Stimulated activated naive CD8-positive, alpha-beta T cell treated with anti-CD3 and anti-CD28 coated beads, Interleukin-15, amount 100 ng/mL, for 72 hours (primary cell): ENCODE results near the gene INPP5A.
"Not testable (repeated sequence)": the region's sequence is repeated elsewhere in the genome, so short reads cannot be mapped to it uniquely, and the experiment has no call there.

Source experiments
- ATAC-seq: fragments of 150-1000 bp; cut with Tn5 transposase; 2 replicates; pipeline ENCODE4 v1.10.0; 2021; ENCODE audit warnings: mild to moderate bottlenecking, moderate library complexity
- DNase-seq, 2 donors: peaks; one replicate each; pipeline ENCODE4 v3.0.0; 2021 to 2022
- H3K27ac Mint-ChIP-seq, 2 donors: one replicate each; pipeline ENCODE4 v1.8.0; 2022; ENCODE audit warnings: mild to moderate bottlenecking in 2 of 2, mixed read lengths in 2 of 2, moderate library complexity in 2 of 2
- H3K27me3 Mint-ChIP-seq: one replicate; pipeline ENCODE4 v1.8.0; 2022; ENCODE audit warnings: mixed read lengths
- H3K4me1 Mint-ChIP-seq: one replicate; pipeline ENCODE4 v1.8.0; 2022; ENCODE audit warnings: mild to moderate bottlenecking, mixed read lengths
- H3K4me3 Mint-ChIP-seq, 2 donors: one replicate each; pipeline ENCODE4 v1.8.0; 2022; ENCODE audit warnings: mild to moderate bottlenecking in 2 of 2, mixed read lengths in 2 of 2, moderate library complexity in 1 of 2
- H3K9me3 Mint-ChIP-seq, 2 donors: one replicate each; pipeline ENCODE4 v1.8.0; 2022; ENCODE audit warnings: mixed read lengths in 2 of 2

INPP5A gene

DNA sequence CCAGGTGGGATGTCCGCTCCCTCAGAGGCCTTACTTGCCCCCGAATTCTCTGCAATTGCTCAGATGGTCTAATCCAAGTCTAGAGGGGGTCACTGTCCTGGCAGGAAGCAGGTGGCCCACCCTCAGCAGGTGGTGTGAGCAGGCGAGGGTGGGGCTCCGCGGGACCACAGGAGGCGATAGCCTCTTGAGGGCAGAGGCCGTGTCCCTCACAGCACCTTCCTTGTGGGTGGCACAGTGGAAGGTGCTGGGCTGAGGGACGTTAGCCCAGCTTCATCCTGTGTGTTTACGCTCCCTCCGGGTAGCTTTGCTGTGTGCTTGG lies 38.3 kb upstream of the INPP5A start:
- DNase-seq: no peak
- H3K27me3 Mint-ChIP-seq: peaks cover 21% of the 10 kb centered on the region
- H3K4me1 Mint-ChIP-seq: no peaks in the 10 kb centered on the region
- no peak for ATAC-seq
- H3K27ac Mint-ChIP-seq: no peak overlapping the region
- no peaks in the 10 kb centered on the region for H3K9me3 Mint-ChIP-seq
- no peak overlapping the region for H3K4me3 Mint-ChIP-seq

- Mint-ChIP-seq H3K27me3 (peaks cover 21% of the 10 kb centered on the region), H3K9me3 (no peaks in the 10 kb centered on the region), H3K4me1 (no peaks in the 10 kb centered on the region), H3K4me3 (no peak overlapping the region), H3K27ac (no peak overlapping the region)
- no peak for ATAC-seq
- no peak for DNase-seq
Measured at GRCh38 chr10:132500781-132501415, 36.7 kb upstream of the INPP5A start.

DNA sequence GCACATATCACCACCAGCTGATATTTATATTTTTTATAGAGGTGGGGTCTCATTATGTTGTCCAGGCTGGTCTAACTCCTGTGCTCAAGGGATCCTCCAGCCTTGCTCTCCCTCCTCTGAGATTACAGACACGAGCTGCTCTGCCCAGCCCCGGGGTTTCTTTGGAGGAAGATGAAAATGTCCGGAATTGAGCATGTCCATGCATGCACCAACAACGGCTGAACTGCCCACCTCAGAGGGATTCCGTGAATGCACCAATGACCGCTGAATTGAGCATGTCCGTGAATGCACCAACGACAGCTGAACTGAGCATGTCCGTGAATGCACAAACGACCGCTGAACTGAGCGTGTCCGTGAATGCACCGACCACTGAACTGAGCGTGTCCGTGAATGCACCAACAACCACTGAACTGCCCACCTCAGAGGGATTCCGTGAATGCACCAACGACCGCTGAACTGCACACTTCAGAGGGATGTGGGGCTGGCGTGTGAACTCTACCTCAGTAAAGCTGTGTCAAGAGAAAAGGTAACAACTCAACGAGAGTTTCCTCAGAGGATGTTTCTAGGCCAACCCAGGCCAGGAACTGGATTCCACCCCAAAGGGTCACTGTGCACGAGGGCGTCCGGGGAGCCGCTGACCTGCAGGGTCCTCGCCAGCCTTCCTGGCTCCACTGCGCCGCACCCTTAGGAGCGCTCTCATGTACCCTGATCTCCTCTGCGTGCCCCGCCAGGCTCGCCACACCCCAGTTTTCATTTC lies 34.9 kb upstream of the INPP5A start:
- Mint-ChIP-seq H3K4me1 (no peaks in the 10 kb centered on the region), H3K4me3 (no peak overlapping the region), H3K27ac (no peak overlapping the region), H3K27me3 (peaks cover 21% of the 10 kb centered on the region), H3K9me3 (no peaks in the 10 kb centered on the region)
- DNase-seq (no peak), ATAC-seq (no peak)

GRCh38 chr10:132503581-132504421 lies 33.8 kb upstream of the INPP5A start:
- Mint-ChIP-seq H3K27me3 (peaks cover 13% of the 10 kb centered on the region), H3K4me3 (no peak overlapping the region), H3K9me3 (no peaks in the 10 kb centered on the region), H3K4me1 (no peaks in the 10 kb centered on the region), H3K27ac (no peak overlapping the region)
- ATAC-seq (no peak), DNase-seq (no peak)

DNA sequence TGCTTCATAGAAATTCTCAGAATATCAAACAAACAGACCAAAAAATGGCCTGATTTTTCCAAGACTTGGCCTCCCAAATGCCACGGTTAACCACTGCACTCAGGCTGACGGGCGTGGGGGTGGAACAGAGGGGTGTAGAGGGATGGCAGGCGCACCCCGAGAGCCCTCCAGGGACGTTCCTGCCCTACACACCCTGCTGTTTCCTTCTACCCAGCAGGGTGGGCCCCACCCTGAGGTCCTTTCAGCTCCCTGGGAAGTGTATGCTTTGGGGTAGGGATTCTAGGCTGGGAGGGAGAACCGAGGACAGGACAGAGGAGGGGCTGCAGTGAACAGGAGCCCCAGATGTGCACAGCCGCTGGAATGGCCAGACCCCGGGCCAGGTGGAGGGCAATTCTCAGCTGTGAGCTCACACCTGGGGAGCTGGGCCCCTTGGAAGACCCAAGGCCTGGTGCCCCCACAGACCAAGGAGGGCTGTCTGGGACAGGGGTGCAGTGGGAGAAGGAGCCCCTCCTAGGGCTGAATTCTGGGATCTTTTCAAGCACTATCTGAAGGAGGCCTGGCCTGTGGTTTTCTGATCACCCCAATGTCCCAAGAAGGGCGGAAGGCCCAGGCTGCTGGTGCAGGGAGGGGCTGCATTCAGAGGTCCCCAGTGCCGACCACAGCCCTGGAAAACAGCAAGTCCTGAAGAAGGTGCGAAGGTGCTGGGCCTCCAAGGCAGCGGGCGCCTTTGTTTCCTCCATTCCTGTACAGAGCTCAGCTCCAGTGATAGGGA lies 32.9 kb upstream of the INPP5A start:
- DNase-seq (no peak), ATAC-seq (no peak)
- H3K4me1 Mint-ChIP-seq: no peaks in the 10 kb centered on the region
- no peak overlapping the region for H3K4me3 Mint-ChIP-seq
- H3K9me3 Mint-ChIP-seq: no peaks in the 10 kb centered on the region
- H3K27me3 Mint-ChIP-seq: peaks cover 8% of the 10 kb centered on the region
- no peak overlapping the region for H3K27ac Mint-ChIP-seq

GRCh38 chr10:132505546-132505945 lies 32.0 kb upstream of the INPP5A start:
- not testable (repeated sequence) for H3K27me3 Mint-ChIP-seq, H3K27ac Mint-ChIP-seq, H3K9me3 Mint-ChIP-seq, H3K4me3 Mint-ChIP-seq, ATAC-seq, H3K4me1 Mint-ChIP-seq, DNase-seq

DNA sequence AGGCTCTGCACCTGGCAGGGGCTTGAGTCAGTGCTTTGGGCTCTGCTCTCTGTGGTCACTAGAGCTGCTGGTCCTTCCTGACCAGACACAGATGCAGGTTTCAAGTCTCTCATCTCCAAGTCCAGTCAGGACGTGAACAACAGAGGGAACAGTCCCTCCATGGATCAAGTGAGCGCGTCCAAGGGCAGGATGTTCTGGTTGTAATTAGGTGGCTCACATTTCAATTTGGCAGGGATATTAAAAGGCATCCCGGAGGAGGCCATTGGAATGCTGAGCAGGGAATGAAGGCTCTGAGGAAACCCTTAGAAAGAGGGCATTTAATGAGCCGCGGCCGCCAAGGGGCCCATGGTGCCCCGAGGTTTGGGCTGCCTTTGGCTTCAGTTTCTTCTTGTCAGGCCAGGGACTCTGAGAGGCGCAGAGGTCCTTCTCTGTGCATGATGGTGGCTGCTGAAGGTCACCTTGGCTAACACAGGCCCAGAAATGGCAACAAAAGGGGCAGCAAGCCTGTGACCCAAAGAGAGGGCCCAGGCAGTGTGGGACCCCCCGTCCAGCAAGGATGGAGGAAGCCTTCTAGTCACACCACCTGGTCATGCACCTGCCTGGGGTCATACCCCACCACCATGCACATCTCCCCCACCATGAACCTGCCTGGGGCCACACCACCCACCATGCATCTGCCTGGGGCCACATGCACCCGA lies 30.7 kb upstream of the INPP5A start:
- DNase-seq (peak in 1 of 2 donors; percentile 6), ATAC-seq (peak; percentile 43)
- Mint-ChIP-seq H3K4me3 (no peak overlapping the region), H3K9me3 (no peaks in the 10 kb centered on the region), H3K27me3 (no peaks in the 10 kb centered on the region), H3K27ac (no peak overlapping the region), H3K4me1 (no peaks in the 10 kb centered on the region)

DNA sequence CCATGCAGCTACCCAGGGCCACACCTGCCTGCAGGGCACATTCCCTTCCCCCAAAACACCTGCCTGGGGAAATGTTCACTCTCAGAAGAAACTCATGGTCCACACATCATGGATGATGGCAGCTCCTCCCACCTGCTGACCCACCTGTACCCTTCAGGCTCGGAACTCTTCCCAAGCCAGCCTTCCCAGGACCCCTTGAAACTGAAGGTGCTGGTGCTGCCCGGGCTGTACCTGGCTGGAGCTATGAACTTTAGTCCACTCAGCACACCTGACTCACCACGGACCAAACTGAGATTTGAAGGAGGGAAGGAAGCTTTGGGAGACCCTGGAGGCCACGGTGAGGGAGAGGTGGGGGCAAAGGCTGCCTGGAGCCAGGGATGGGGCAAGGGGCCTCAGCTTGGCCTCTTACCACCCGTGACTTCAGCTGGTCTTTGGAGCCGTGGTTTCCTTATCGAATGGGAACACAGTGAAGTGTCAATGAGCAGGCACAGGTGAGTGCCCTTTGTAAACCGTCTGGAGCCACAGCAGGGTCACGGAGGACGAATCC lies 30.1 kb upstream of the INPP5A start:
- H3K27me3 Mint-ChIP-seq: no peaks in the 10 kb centered on the region
- peak in 1 of 2 donors; percentile 7 for DNase-seq
- no peaks in the 10 kb centered on the region for H3K4me1 Mint-ChIP-seq
- H3K4me3 Mint-ChIP-seq: no peak overlapping the region
- H3K9me3 Mint-ChIP-seq: peaks cover 0 to under 1% of the 10 kb centered on the region in 2 donors
- ATAC-seq: peak; percentile 12
- H3K27ac Mint-ChIP-seq: no peak overlapping the region

DNA sequence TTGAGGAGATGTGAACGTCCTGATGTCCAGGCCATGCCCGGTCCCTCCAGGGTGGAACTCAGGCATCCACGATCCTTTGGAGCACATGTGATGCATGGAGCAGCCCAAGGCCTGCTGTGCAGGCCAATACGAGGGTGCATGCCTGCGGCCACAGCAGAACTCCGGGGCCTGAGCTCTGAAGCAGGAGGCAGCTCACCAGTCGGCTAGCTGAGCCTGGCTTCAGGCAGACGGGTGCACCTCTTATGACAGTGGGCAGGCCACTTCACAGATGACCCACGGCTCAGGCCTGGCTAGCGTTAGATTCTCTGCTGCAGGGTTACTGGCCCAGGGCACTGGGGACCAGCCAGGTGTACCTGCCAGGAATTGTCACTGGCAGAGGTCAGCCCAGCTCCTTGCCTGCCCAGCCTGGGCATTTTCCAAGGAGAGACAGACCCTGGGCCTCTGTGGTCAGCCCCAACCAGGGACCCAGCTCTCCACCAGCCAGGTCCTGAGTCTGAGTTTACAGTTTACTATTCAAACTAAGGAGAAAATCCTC lies 29.6 kb upstream of the INPP5A start:
- ATAC-seq (no peak), DNase-seq (peak in 1 of 2 donors; percentile 2)
- peaks cover 3 to 5% of the 10 kb centered on the region in 2 donors for H3K9me3 Mint-ChIP-seq
- H3K27ac Mint-ChIP-seq: no peak overlapping the region
- no peaks in the 10 kb centered on the region for H3K27me3 Mint-ChIP-seq
- H3K4me1 Mint-ChIP-seq: no peaks in the 10 kb centered on the region
- no peak overlapping the region for H3K4me3 Mint-ChIP-seq

DNA sequence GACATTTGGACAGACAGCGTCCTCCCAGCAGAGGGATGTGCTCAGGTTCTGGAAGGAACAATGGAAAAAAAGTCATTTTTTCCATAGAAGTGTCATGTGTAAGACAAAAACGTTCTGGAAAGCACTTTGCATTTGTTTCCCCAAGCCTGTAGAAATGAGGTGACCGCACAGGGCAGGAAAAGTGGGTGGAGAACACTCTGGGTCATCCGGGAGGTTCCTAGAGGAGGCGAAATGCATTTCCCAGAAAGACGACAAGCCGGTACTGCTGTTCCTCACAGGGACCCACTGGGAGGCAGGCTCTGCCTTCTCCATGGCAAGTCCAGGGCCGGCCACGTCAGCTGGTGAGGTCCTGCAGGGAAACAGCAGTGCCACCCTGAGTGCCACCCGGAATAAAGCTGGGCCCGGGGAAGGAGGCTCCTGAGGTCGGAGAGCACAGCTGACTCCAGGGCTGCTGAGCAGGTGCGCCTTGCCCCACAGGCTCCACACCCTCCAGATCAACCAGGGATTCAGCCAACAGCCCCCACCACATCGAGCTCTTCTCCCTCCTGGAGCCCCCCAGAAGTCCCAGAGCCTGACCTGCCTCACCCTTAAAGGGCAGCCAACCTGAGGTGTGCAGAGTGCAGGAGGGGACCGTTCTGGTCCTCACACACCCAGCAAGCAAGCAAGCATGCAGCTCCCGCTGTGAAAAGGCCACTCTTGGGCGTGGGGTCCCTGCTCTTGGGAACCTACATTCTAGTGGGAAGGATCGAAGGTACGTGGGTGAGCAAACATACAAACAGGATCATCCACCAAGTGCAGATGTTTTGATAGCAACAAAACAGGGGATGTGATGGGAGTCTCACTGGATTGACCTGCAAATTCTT lies 28.8 kb upstream of the INPP5A start:
- DNase-seq: no peak
- no peaks in the 10 kb centered on the region for H3K27me3 Mint-ChIP-seq
- H3K9me3 Mint-ChIP-seq: peaks cover 4 to 8% of the 10 kb centered on the region in 2 donors
- no peak overlapping the region for H3K4me3 Mint-ChIP-seq
- no peak for ATAC-seq
- no peaks in the 10 kb centered on the region for H3K4me1 Mint-ChIP-seq
- H3K27ac Mint-ChIP-seq: no peak overlapping the region

- no peaks in the 10 kb centered on the region for H3K27me3 Mint-ChIP-seq
- H3K27ac Mint-ChIP-seq: no peak overlapping the region
- ATAC-seq: no peak
- H3K9me3 Mint-ChIP-seq: peaks cover 4 to 8% of the 10 kb centered on the region in 2 donors
- no peak for DNase-seq
- no peak overlapping the region for H3K4me3 Mint-ChIP-seq
- H3K4me1 Mint-ChIP-seq: no peaks in the 10 kb centered on the region
Measured at GRCh38 chr10:132509506-132510173, 27.9 kb upstream of the INPP5A start.

- no peak for DNase-seq
- H3K4me1 Mint-ChIP-seq: no peaks in the 10 kb centered on the region
- peaks cover 4 to 8% of the 10 kb centered on the region in 2 donors for H3K9me3 Mint-ChIP-seq
- no peak overlapping the region for H3K4me3 Mint-ChIP-seq
- no peaks in the 10 kb centered on the region for H3K27me3 Mint-ChIP-seq
- no peak overlapping the region for H3K27ac Mint-ChIP-seq
- no peak for ATAC-seq
Measured at GRCh38 chr10:132510174-132510611, 27.4 kb upstream of the INPP5A start.
